H1 (cell line): ENCODE results near the gene C1orf50. TPM values are rescaled to one million over a fixed set of nuclear protein-coding genes. Genes with fewer than 3 reads are reported as not detected.

Source experiments
- CTCF ChIA-PET: fragments of 300-600 bp; sonication (Branson Sonifier 250); formaldehyde crosslinking; loops from one replicate; lab custom pipeline; 2021; ENCODE audit not compliant: partially characterized antibody; lab: Charles Lee
- POLR2A ChIA-PET: fragments of 300-600 bp; sonication (Branson Sonifier 250); formaldehyde crosslinking; loops from one replicate; lab custom pipeline; 2021; ENCODE audit warnings: inconsistent platforms; ENCODE audit not compliant: partially characterized antibody; lab: Charles Lee
- DNase-seq, 2 experiments: peaks; one replicate each; pipeline versions ENCODE4 v3.0.0 to v3.0.0-alpha.2; 2010 to 2022; ENCODE audit warnings: low spot score in 2 of 2, low read depth in 1 of 2, mixed read lengths in 1 of 2
- FAIRE-seq: peaks from 2 replicates; lab custom pipeline; 2011; peaks lifted over from hg19 to GRCh38; lab: Jason Lieb, UNC
- H2AFZ ChIP-seq: 2 replicates; pipeline ENCODE4 v1.8.1; 2012; ENCODE audit warnings: low read length, inconsistent platforms
- H2AK5ac ChIP-seq: 2 replicates; pipeline ENCODE4 v1.6.1; 2013; ENCODE audit warnings: low read depth, low read length
- H2BK120ac ChIP-seq: replicated peaks from 2 replicates; pipeline ENCODE3; 2013; ENCODE audit warnings: low read depth, low read length, inconsistent platforms
- H2BK12ac ChIP-seq: 2 replicates; pipeline ENCODE4 v1.6.1; 2013; ENCODE audit warnings: low read depth, low read length
- H2BK15ac ChIP-seq: 2 replicates; pipeline ENCODE4 v1.6.1; 2013; ENCODE audit warnings: low read length
- H2BK20ac ChIP-seq: 2 replicates; pipeline ENCODE4 v1.6.1; 2013; ENCODE audit warnings: low read length
- H2BK5ac ChIP-seq: 2 replicates; pipeline ENCODE4 v1.6.1; 2013; ENCODE audit warnings: low read depth, low read length
- H3K14ac ChIP-seq: 2 replicates; pipeline ENCODE4 v1.6.1; 2013; ENCODE audit warnings: inconsistent platforms; ENCODE audit not compliant: insufficient read length
- H3K18ac ChIP-seq: 2 replicates; pipeline ENCODE4 v1.6.1; 2013; ENCODE audit warnings: low read length; ENCODE audit errors: extremely low read depth
- H3K23ac ChIP-seq: 2 replicates; pipeline ENCODE4 v1.6.1; 2013; ENCODE audit warnings: inconsistent platforms; ENCODE audit not compliant: insufficient read length
- H3K23me2 ChIP-seq: 2 replicates; pipeline ENCODE4 v1.6.1; 2013; ENCODE audit warnings: low read depth, low read length
- H3K27ac ChIP-seq: 2 replicates; pipeline ENCODE4 v1.6.1; 2011; ENCODE audit warnings: low read depth, low read length, inconsistent platforms
- H3K27me3 ChIP-seq, 4 experiments: replicated peaks in 1 of 4; 1 replicate in 1 of 4; 2 replicates in 3 of 4; pipeline versions ENCODE4 v1.6.1 to v1.8.1; 2011 to 2013; ENCODE audit warnings: low read length in 3 of 4, mild to moderate bottlenecking in 3 of 4, inconsistent platforms in 2 of 4, mixed read lengths in 2 of 4, moderate library complexity in 1 of 4; ENCODE audit not compliant: control insufficient read depth in 3 of 4, insufficient read depth in 3 of 4; ENCODE audit errors: extremely low read depth in 1 of 4
- H3K36me3 ChIP-seq, 4 experiments: 2 replicates each; pipeline versions ENCODE4 v1.6.1 to v1.8.1; 2011 to 2013; ENCODE audit warnings: mild to moderate bottlenecking in 4 of 4, low read length in 3 of 4, moderate library complexity in 2 of 4, control low read depth in 1 of 4, inconsistent platforms in 1 of 4; ENCODE audit not compliant: insufficient read depth in 4 of 4, control insufficient read depth in 2 of 4
- H3K4ac ChIP-seq: replicated peaks from 2 replicates; pipeline ENCODE3; 2013; ENCODE audit warnings: low read length, low read depth, mixed read lengths, inconsistent platforms; ENCODE audit not compliant: insufficient read length
- H3K4me1 ChIP-seq, 4 experiments: replicated peaks in 1 of 4; 1 replicate in 1 of 4; 2 replicates in 3 of 4; pipeline versions ENCODE4 v1.6.1 to v1.8.1; 2011 to 2013; ENCODE audit warnings: low read length in 3 of 4, inconsistent platforms in 2 of 4, mixed read lengths in 1 of 4; ENCODE audit not compliant: insufficient read depth in 4 of 4, control insufficient read depth in 3 of 4
- H3K4me2 ChIP-seq, 2 experiments: 2 replicates each; pipeline versions ENCODE4 v1.6.1 to v1.8.1; 2011 to 2013; ENCODE audit warnings: low read depth in 2 of 2, low read length in 2 of 2, control low read depth in 1 of 2, inconsistent platforms in 1 of 2, mild to moderate bottlenecking in 1 of 2; ENCODE audit not compliant: insufficient read depth in 1 of 2
- H3K4me3 ChIP-seq, 4 experiments: fragments of 200-600, 300-600 bp in 1 of 4; sonication (generic), shearing (Covaris generic), sonication (Bioruptor Twin) in 1 of 4; 2 replicates each; pipeline versions ENCODE4 v1.5.1 to v1.8.1; 2011 to 2016; ENCODE audit warnings: low read length in 4 of 4, low read depth in 3 of 4, control low read depth in 2 of 4, inconsistent platforms in 2 of 4, mild to moderate bottlenecking in 2 of 4, mixed read lengths in 1 of 4, moderate library complexity in 1 of 4; ENCODE audit not compliant: insufficient read depth in 2 of 4; ENCODE audit errors: extremely low read depth in 1 of 4
- H3K56ac ChIP-seq: replicated peaks from 2 replicates; pipeline ENCODE3; 2013; ENCODE audit warnings: low read depth, mild to moderate bottlenecking, mixed read lengths, low read length, inconsistent platforms; ENCODE audit not compliant: insufficient read length
- H3K79me1 ChIP-seq: 2 replicates; pipeline ENCODE4 v1.6.1; 2013; ENCODE audit warnings: low read depth, low read length, control low read depth
- H3K79me2 ChIP-seq, 2 experiments: 2 replicates each; pipeline versions ENCODE4 v1.6.1 to v1.8.1; 2012 to 2013; ENCODE audit warnings: low read length in 2 of 2, mild to moderate bottlenecking in 2 of 2, inconsistent platforms in 1 of 2; ENCODE audit not compliant: insufficient read depth in 2 of 2, control insufficient read depth in 1 of 2
- H3K9ac ChIP-seq, 4 experiments: replicated peaks in 1 of 4; 1 replicate in 1 of 4; 2 replicates in 3 of 4; pipeline versions ENCODE4 v1.6.1 to v1.8.1; 2011 to 2013; ENCODE audit warnings: low read depth in 3 of 4, low read length in 3 of 4, control low read depth in 2 of 4, mild to moderate bottlenecking in 2 of 4, moderate library complexity in 2 of 4, inconsistent platforms in 1 of 4; ENCODE audit errors: extremely low read depth in 1 of 4
- H3K9me3 ChIP-seq, 2 experiments: 2 replicates each; pipeline versions ENCODE4 v1.6.1 to v1.8.1; 2012 to 2013; ENCODE audit warnings: mild to moderate bottlenecking in 2 of 2, moderate library complexity in 2 of 2, control low read depth in 1 of 2, inconsistent platforms in 1 of 2, low read depth in 1 of 2, low read length in 1 of 2, mixed read lengths in 1 of 2; ENCODE audit not compliant: insufficient read depth in 2 of 2
- H4K20me1 ChIP-seq, 2 experiments: replicated peaks in 1 of 2; 2 replicates each; pipeline versions ENCODE3 to v1.8.1; 2011 to 2013; ENCODE audit warnings: inconsistent platforms in 2 of 2, low read length in 2 of 2, mild to moderate bottlenecking in 1 of 2; ENCODE audit not compliant: insufficient read depth in 2 of 2, control insufficient read depth in 1 of 2
- H4K5ac ChIP-seq: 2 replicates; pipeline ENCODE4 v1.6.1; 2013; ENCODE audit warnings: low read length, low read depth, mixed read lengths, inconsistent platforms; ENCODE audit not compliant: insufficient read length
- H4K8ac ChIP-seq: 2 replicates; pipeline ENCODE4 v1.8.0; 2013; ENCODE audit warnings: mild to moderate bottlenecking, moderate library complexity, low read length, inconsistent platforms; ENCODE audit not compliant: insufficient read depth; ENCODE audit errors: extremely low read depth
- H4K91ac ChIP-seq: replicated peaks from 2 replicates; pipeline ENCODE3; 2013; ENCODE audit warnings: low read length, mixed read lengths, inconsistent platforms; ENCODE audit not compliant: insufficient read length
- BRCA1 ChIP-seq: IDR thresholded peaks from 2 replicates; pipeline ENCODE4 v1.6.1; 2012; ENCODE audit warnings: low read depth, low read length, improper control_type of control experiment
- SIN3A ChIP-seq, 2 experiments: IDR thresholded peaks in 1 of 2; conservative IDR thresholded peaks in 1 of 2; 2 replicates each; pipeline ENCODE4 v1.6.1; 2011 to 2012; ENCODE audit warnings: low read length in 2 of 2, improper control_type of control experiment in 1 of 2, low read depth in 1 of 2, mild to moderate bottlenecking in 1 of 2
- SP2 ChIP-seq: IDR thresholded peaks from 2 replicates; pipeline ENCODE4 v1.6.1; 2012; ENCODE audit warnings: mild to moderate bottlenecking, low read length, inconsistent platforms
- SP4 ChIP-seq: IDR thresholded peaks from 2 replicates; pipeline ENCODE4 v1.6.1; 2012; ENCODE audit warnings: low read length, inconsistent platforms
- WGBS, 2 experiments: shearing (Covaris generic) in 1 of 2; methylation state at CpG; one replicate each; pipeline versions ENCODE4 v1.1.6 to v1.1.7; 2013 to 2015; ENCODE audit warnings: low lambda C conversion rate in 2 of 2, mixed read lengths in 2 of 2, inconsistent platforms in 1 of 2, low coverage in 1 of 2, missing lambda C conversion rate in 1 of 2; ENCODE audit not compliant: insufficient replicate concordance in 2 of 2, insufficient coverage in 1 of 2, insufficient read length in 1 of 2; ENCODE audit errors: extremely low coverage in 1 of 2, missing lambda C conversion rate in 1 of 2; 5-methylcytosine and 5-hydroxymethylcytosine counted together
- polyA plus RNA-seq, 7 experiments: library from polyadenylated mRNA; depleted of rRNA in 3 of 7; stranded (reverse) in 5 of 7; unstranded in 2 of 7; fragments of >200 nt in 5 of 7; fragments of 200-250 nt in 2 of 7; gene quantifications; 1 replicate in 5 of 7; 2 replicates in 1 of 7; 4 replicates in 1 of 7; pipeline versions ENCODE4 v1.2.1 to v1.2.3, GENCODE V29; 2011 to 2013; ENCODE audit warnings: missing spikeins in 2 of 7, mixed read lengths in 2 of 7
- total RNA-seq: library from RNA; stranded (reverse); fragmentation: NEBNext Ultra II Directional; extraction: Animal tissue kit (Norgen Biotek cat#: 25700); gene quantifications from 2 replicates; pipeline ENCODE4 v1.2.1, GENCODE V29; 2021

The C1orf50 gene
- total and polyA plus RNA-seq, 2 of the 8 experiments (the other 6 are each of a cell fraction or from before 2014, with no cell fraction given) = 3.2 to 7.1 TPM

- TF ChIP-seq SIN3A (conservative IDR thresholded peaks at IDR 0.05 in 1 of 2, IDR thresholded peaks at IDR 0.05 in 1 of 2; ENCODE audit: low read depth in 1 of 2, low read length in 2 of 2) (no peak), BRCA1 (no peak), SP4 (no peak), SP2 (no peak)
Observed at GRCh38 chr1:42746436-42747105, 20.5 kb upstream of the C1orf50 start.

More at GRCh38 chr1:42746436-42747105, 20.5 kb upstream of the C1orf50 start:
- Histone ChIP-seq H3K4me2 (no peak overlapping the region), H3K79me2 (no peaks in the 10 kb centered on the region), H2AFZ (no peak overlapping the region), H3K4me3 (no peak overlapping the region), H3K56ac (no peak overlapping the region), H2BK120ac (no peak overlapping the region), H4K91ac (no peak overlapping the region), H3K9ac (no peak overlapping the region), H2BK15ac (no peak overlapping the region), H3K18ac (no peak overlapping the region), H3K36me3 (peaks cover 6 to 28% (median 12%) of the 10 kb centered on the region in 4 experiments), H3K27ac (no peak overlapping the region), H3K23ac (no peak overlapping the region), H3K9me3 (0 out of 4 replicates have a peak, but pooled peaks cover 0 to under 1% of the 10 kb centered on the region in 2 experiments), H4K5ac (no peak overlapping the region), H3K4ac (no peak overlapping the region), H4K20me1 (peaks cover 0 to 4% of the 10 kb centered on the region in 2 experiments), H3K14ac (no peak overlapping the region), H2BK5ac (no peak overlapping the region), H2BK20ac (no peak overlapping the region), H3K79me1 (no peaks in the 10 kb centered on the region), H3K4me1 (peaks cover 0 to 8% (median 4%) of the 10 kb centered on the region in 4 experiments; a peak in 6 of 7 replicates), H2BK12ac (no peak overlapping the region), H3K23me2 (no peaks in the 10 kb centered on the region), H2AK5ac (no peak overlapping the region), H3K27me3 (no peaks in the 10 kb centered on the region), H4K8ac (no peak overlapping the region; the same call in 1 of the 2 replicates)
- WGBS, 2 experiments = 92% methylated on average over 12 of the region's 12 CpGs; no CpG with 5 or more reads in 1 of the 2 experiments
- no peak for FAIRE-seq
- ChIA-PET POLR2A (interaction anchor here (0.7 to 3.7 kb wide), 8 partner anchors 12 to 64 kb away, joined by 3 to 9 read pairs (median 3); partner anchors contain the start of genes C1orf50, P3H1 and YBX1), CTCF (interaction anchor here (0.7 to 9.8 kb wide), 22 partner anchors 8 to 272 kb away, joined by 3 to 77 read pairs (median 4); no protein-coding TSS in a partner anchor)
- no peak for DNase-seq
